GM12878 (cell line): ENCODE results near the gene NKX1-1. TPM values are rescaled to one million over a fixed set of nuclear protein-coding genes. Genes with fewer than 3 reads are reported as not detected.

Source experiments
- ATAC-seq: fragments of 200-7000 bp; cut with Tn5 transposase; 3 replicates; pipeline ENCODE4 v1.9.1; 2020; ENCODE audit warnings: mild to moderate bottlenecking, moderate library complexity
- BruUV-seq: library from RNA; stranded (reverse); fragments of 400-500 nt; replicated peaks from 2 replicates; lab custom pipeline; 2021; lab: Mats Ljungman, UMichigan
- CTCF ChIA-PET: fragments of 300-600 bp; sonication (Branson Sonifier 250); formaldehyde crosslinking; extraction: SDS; loops from one replicate; lab custom pipeline; 2021; ENCODE audit warnings: inconsistent platforms; lab: Yijun Ruan, JAX
- POLR2A ChIA-PET: fragments of 350-600 bp; formaldehyde crosslinking; extraction: SDS; loops from one replicate; lab custom pipeline; 2021; ENCODE audit warnings: inconsistent platforms; lab: Charles Lee
- RAD21 ChIA-PET: fragments of 300-600 bp; sonication (Branson Sonifier 250); formaldehyde crosslinking; loops from one replicate; lab custom pipeline; 2023; ENCODE audit warnings: antibody characterized with exemption; ENCODE audit not compliant: unreplicated experiment; lab: Charles Lee
- SMC1A ChIA-PET: fragments of 300-600 bp; sonication (Branson Sonifier 250); formaldehyde crosslinking; loops from one replicate; lab custom pipeline; 2023; ENCODE audit not compliant: unreplicated experiment, uncharacterized antibody; lab: Charles Lee
- DNase-seq: peaks from one replicate; pipeline ENCODE4 v3.0.0-alpha.2; 2011; ENCODE audit warnings: low read depth, low spot score
- FAIRE-seq: peaks from 3 replicates; lab custom pipeline; 2011; peaks lifted over from hg19 to GRCh38; lab: Jason Lieb, UNC
- H2AFZ ChIP-seq: 2 replicates; pipeline ENCODE4 v1.6.0; 2011; ENCODE audit warnings: low read depth, low read length, control low read depth; ENCODE audit not compliant: control insufficient read depth
- H3K27ac ChIP-seq: 2 replicates; pipeline ENCODE4 v1.5.1; 2011; ENCODE audit warnings: control low read depth; ENCODE audit not compliant: control insufficient read depth, insufficient read depth
- H3K27me3 ChIP-seq, 2 experiments: replicated peaks in 1 of 2; 2 replicates each; pipeline versions ENCODE4 v1.6.0 to v1.6.1; 2011; ENCODE audit warnings: low read length in 1 of 2; ENCODE audit not compliant: control insufficient read depth in 2 of 2, insufficient read depth in 2 of 2
- H3K36me3 ChIP-seq, 2 experiments: 2 replicates each; pipeline ENCODE4 v1.5.1; 2011; ENCODE audit warnings: low read length in 1 of 2; ENCODE audit not compliant: control insufficient read depth in 2 of 2, insufficient read depth in 2 of 2
- H3K4me1 ChIP-seq: 2 replicates; pipeline ENCODE4 v1.6.1; 2011; ENCODE audit warnings: mild to moderate bottlenecking, low read length, moderate library complexity, mixed read lengths; ENCODE audit not compliant: control insufficient read depth, insufficient read depth
- H3K4me2 ChIP-seq: 2 replicates; pipeline ENCODE4 v1.6.0; 2011; ENCODE audit warnings: control low read depth; ENCODE audit not compliant: control insufficient read depth, insufficient read depth
- H3K4me3 ChIP-seq: fragments of 200-600 bp; sonication (generic); 2 replicates; pipeline ENCODE4 v1.5.1; 2016
- H3K79me2 ChIP-seq: 2 replicates; pipeline ENCODE4 v1.6.0; 2011; ENCODE audit warnings: low read length; ENCODE audit not compliant: control insufficient read depth, insufficient read depth
- H3K9ac ChIP-seq: 2 replicates; pipeline ENCODE4 v1.8.0; 2011; ENCODE audit warnings: low read length, control low read depth, mixed read lengths; ENCODE audit not compliant: control insufficient read depth, insufficient read depth
- H3K9me3 ChIP-seq: replicated peaks from 3 replicates; pipeline ENCODE4 v1.5.1; 2011; ENCODE audit warnings: mild to moderate bottlenecking, low read length; ENCODE audit not compliant: control insufficient read depth, insufficient read depth
- H4K20me1 ChIP-seq: 2 replicates; pipeline ENCODE4 v1.6.0; 2011; ENCODE audit not compliant: control insufficient read depth, insufficient read depth
- BMI1 ChIP-seq: fragments of 450-650 bp; IDR thresholded peaks from 2 replicates; pipeline ENCODE4 v1.6.1; 2016; ENCODE audit warnings: mild to moderate bottlenecking, moderate library complexity, borderline replicate concordance
- CREB1 ChIP-seq: IDR thresholded peaks from 2 replicates; pipeline ENCODE4 v1.6.1; 2012; ENCODE audit warnings: low read depth, mild to moderate bottlenecking, inconsistent platforms
- ELK1 ChIP-seq: IDR thresholded peaks from 2 replicates; pipeline ENCODE4 v1.6.1; 2012; ENCODE audit warnings: low read depth, low read length, improper control_type of control experiment
- FOS ChIP-seq: IDR thresholded peaks from 3 replicates; pipeline ENCODE4 v1.6.1; 2011; ENCODE audit warnings: borderline replicate concordance; ENCODE audit not compliant: insufficient read length; ENCODE audit errors: extremely low read depth
- GATAD2B ChIP-seq: fragments of 450-650 bp; conservative IDR thresholded peaks from 2 replicates; pipeline ENCODE4 v1.6.1; 2017; ENCODE audit warnings: low read depth, mild to moderate bottlenecking, moderate library complexity
- HCFC1 ChIP-seq: fragments of 150-350 bp; IDR thresholded peaks from 2 replicates; pipeline ENCODE4 v1.6.1; 2014; ENCODE audit warnings: low read length
- MYB ChIP-seq: fragments of 150-350 bp; IDR thresholded peaks from 2 replicates; pipeline ENCODE4 v1.6.1; 2014; ENCODE audit warnings: mild to moderate bottlenecking, low read depth, low read length, borderline replicate concordance
- PKNOX1 ChIP-seq: fragments of 450-650 bp; IDR thresholded peaks from 2 replicates; pipeline ENCODE4 v1.6.1; 2016; ENCODE audit warnings: mild to moderate bottlenecking
- POLR2AphosphoS5 ChIP-seq: IDR thresholded peaks from 2 replicates; pipeline ENCODE4 v1.6.1; 2011; ENCODE audit warnings: mild to moderate bottlenecking, low read length, inconsistent platforms
- PRDM15 ChIP-seq: fragments of 450-650 bp; formaldehyde crosslinking; IDR thresholded peaks from 2 replicates; pipeline ENCODE4 v1.4.0; 2020; ENCODE audit warnings: mild to moderate bottlenecking, moderate library complexity
- TARDBP ChIP-seq: IDR thresholded peaks from 2 replicates; pipeline ENCODE4 v1.6.1; 2016; ENCODE audit warnings: borderline replicate concordance
- ZSCAN29 ChIP-seq: fragments of 450-650 bp; IDR thresholded peaks from 2 replicates; pipeline ENCODE4 v1.6.1; 2017; ENCODE audit warnings: mild to moderate bottlenecking, moderate library complexity
- WGBS: methylation state at CpG from one replicate; pipeline ENCODE4 v1.1.6; 2016; ENCODE audit warnings: low lambda C conversion rate; ENCODE audit not compliant: insufficient replicate concordance, insufficient coverage; ENCODE audit errors: missing lambda C conversion rate; 5-methylcytosine and 5-hydroxymethylcytosine counted together
- in situ Hi-C: fragments of 300-500 bp; cut with MboI; formaldehyde crosslinking; loops from 9 replicates; pipeline ENCODE4 v1.14.3; 2018; ENCODE audit warnings: mixed read lengths
- intact Hi-C: fragments of 100-400 bp; cut with micrococcal nuclease; formaldehyde crosslinking; loops from one replicate; pipeline ENCODE4 v1.14.2; 2022; ENCODE audit not compliant: unreplicated experiment
- polyA plus RNA-seq, 11 experiments: library from polyadenylated mRNA; depleted of rRNA in 4 of 11; unstranded in 6 of 11; stranded (reverse) in 5 of 11; fragments of >200 nt; fragmentation: Nextera tagmentation in 4 of 11; fragmentation: Illumina TruSeq in 1 of 11; extraction: Ambion mirVana in 4 of 11; extraction: Trizol in 1 of 11; gene quantifications; 1 replicate in 1 of 11; 2 replicates in 10 of 11; pipeline versions ENCODE4 v1.2.1 to v1.2.3, GENCODE V29; 2011 to 2016; ENCODE audit warnings: inconsistent platforms in 2 of 11, missing spikeins in 2 of 11, low read depth in 1 of 11
- total RNA-seq, 4 experiments: library from RNA; depleted of rRNA in 3 of 4; stranded (reverse); fragments of >200 nt in 3 of 4; fragmentation: Illumina TruSeq in 1 of 4; extraction: Trizol in 1 of 4; gene quantifications; 2 replicates each; pipeline versions ENCODE4 v1.2.1 to v1.2.3, GENCODE V29; 2013 to 2021
- TF ChIP-seq, protein P1 (sequence below): fragments of 450-650 bp; IDR thresholded peaks from 2 replicates; pipeline ENCODE4 v1.6.1; 2017; ENCODE audit warnings: mild to moderate bottlenecking, moderate library complexity

Gene NKX1-1
- total and polyA plus RNA-seq, 10 of the 15 experiments (the other 5 are each of a cell fraction or from before 2014, with no cell fraction given) = not detected

GRCh38 chr4:1400191-1400805 is 5.9 kb downstream of the NKX1-1 start:
- Histone ChIP-seq H3K9me3 (peaks cover 24% of the 10 kb centered on the region), H2AFZ (no peak overlapping the region), H3K36me3 (no peaks in the 10 kb centered on the region), H3K27ac (no peak overlapping the region), H3K4me3 (no peak overlapping the region), H4K20me1 (no peaks in the 10 kb centered on the region), H3K4me2 (no peak overlapping the region), H3K4me1 (no peaks in the 10 kb centered on the region), H3K79me2 (no peaks in the 10 kb centered on the region), H3K27me3 (no peaks in the 10 kb centered on the region), H3K9ac (no peak overlapping the region)
- ATAC-seq (no peak), FAIRE-seq (no peak), DNase-seq (no peak)
- no peak for TF ChIP-seq CREB1
- no peak for TF ChIP-seq MYB
- TF ChIP-seq POLR2AphosphoS5 = no peak
- no peak for TF ChIP-seq TARDBP
- no peak for TF ChIP-seq ZSCAN29
- TF ChIP-seq GATAD2B = no peak
- no peak for TF ChIP-seq BMI1
- TF ChIP-seq FOS = no peak
- TF ChIP-seq HCFC1 = no peak
- no peak for TF ChIP-seq PRDM15 (CRISPR knock-in tag)
- TF ChIP-seq PKNOX1 = no peak
- TF ChIP-seq ELK1 = no peak
- TF ChIP-seq, protein P1, sequence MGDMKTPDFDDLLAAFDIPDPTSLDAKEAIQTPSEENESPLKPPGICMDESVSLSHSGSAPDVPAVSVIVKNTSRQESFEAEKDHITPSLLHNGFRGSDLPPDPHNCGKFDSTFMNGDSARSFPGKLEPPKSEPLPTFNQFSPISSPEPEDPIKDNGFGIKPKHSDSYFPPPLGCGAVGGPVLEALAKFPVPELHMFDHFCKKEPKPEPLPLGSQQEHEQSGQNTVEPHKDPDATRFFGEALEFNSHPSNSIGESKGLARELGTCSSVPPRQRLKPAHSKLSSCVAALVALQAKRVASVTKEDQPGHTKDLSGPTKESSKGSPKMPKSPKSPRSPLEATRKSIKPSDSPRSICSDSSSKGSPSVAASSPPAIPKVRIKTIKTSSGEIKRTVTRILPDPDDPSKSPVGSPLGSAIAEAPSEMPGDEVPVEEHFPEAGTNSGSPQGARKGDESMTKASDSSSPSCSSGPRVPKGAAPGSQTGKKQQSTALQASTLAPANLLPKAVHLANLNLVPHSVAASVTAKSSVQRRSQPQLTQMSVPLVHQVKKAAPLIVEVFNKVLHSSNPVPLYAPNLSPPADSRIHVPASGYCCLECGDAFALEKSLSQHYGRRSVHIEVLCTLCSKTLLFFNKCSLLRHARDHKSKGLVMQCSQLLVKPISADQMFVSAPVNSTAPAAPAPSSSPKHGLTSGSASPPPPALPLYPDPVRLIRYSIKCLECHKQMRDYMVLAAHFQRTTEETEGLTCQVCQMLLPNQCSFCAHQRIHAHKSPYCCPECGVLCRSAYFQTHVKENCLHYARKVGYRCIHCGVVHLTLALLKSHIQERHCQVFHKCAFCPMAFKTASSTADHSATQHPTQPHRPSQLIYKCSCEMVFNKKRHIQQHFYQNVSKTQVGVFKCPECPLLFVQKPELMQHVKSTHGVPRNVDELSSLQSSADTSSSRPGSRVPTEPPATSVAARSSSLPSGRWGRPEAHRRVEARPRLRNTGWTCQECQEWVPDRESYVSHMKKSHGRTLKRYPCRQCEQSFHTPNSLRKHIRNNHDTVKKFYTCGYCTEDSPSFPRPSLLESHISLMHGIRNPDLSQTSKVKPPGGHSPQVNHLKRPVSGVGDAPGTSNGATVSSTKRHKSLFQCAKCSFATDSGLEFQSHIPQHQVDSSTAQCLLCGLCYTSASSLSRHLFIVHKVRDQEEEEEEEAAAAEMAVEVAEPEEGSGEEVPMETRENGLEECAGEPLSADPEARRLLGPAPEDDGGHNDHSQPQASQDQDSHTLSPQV = no peak
- POLR2A ChIA-PET = no interaction called here
- intact Hi-C loops (no loop called here), in situ Hi-C loops (loop anchor here (10.0 kb wide), 1 partner anchor 65 kb away; no protein-coding TSS in a partner anchor)
- WGBS = 70% methylated on average over 11 of the region's 11 CpGs
- RAD21 ChIA-PET = no interaction called here
- SMC1A ChIA-PET = no interaction called here
- no TSS peak for BruUV-seq
- CTCF ChIA-PET = no interaction called here
